IMR-90 (cell line): ENCODE measurements around the gene PDGFD. TPM values are rescaled to one million over a fixed set of nuclear protein-coding genes. Genes with fewer than 3 reads are reported as not detected.

Experiments
- ATAC-seq: fragments of 200-7000 bp; cut with Tn5 transposase; 2 replicates; pipeline ENCODE4 v1.9.1; 2020; ENCODE audit warnings: low read depth, mild to moderate bottlenecking, moderate library complexity
- BruUV-seq: library from RNA; stranded (reverse); fragments of 400-500 nt; replicated peaks from 2 replicates; lab custom pipeline; 2021; lab: Mats Ljungman, UMichigan
- CTCF ChIA-PET: fragments of 300-600 bp; formaldehyde crosslinking; extraction: SDS; loops from one replicate; lab custom pipeline; 2021; ENCODE audit warnings: antibody characterized with exemption; lab: Yijun Ruan, JAX
- POLR2A ChIA-PET: fragments of 300-600 bp; sonication (Branson Sonifier 250); formaldehyde crosslinking; loops from one replicate; lab custom pipeline; 2022; ENCODE audit warnings: antibody characterized with exemption; ENCODE audit not compliant: unreplicated experiment; lab: Charles Lee
- DNase-seq: peaks from one replicate; pipeline ENCODE4 v3.0.0; 2013
- H2AFZ ChIP-seq: replicated peaks from 2 replicates; pipeline ENCODE3; 2013; ENCODE audit warnings: low read length, mild to moderate bottlenecking; ENCODE audit not compliant: poor library complexity
- H2AK5ac ChIP-seq: 2 replicates; pipeline ENCODE4 v1.6.1; 2013; ENCODE audit warnings: low read depth, low read length, inconsistent platforms
- H2AK9ac ChIP-seq: replicated peaks from 2 replicates; pipeline ENCODE3; 2013; ENCODE audit warnings: mild to moderate bottlenecking, low read depth, low read length, moderate library complexity; ENCODE audit not compliant: poor library complexity
- H2BK120ac ChIP-seq: 2 replicates; pipeline ENCODE4 v1.6.1; 2013; ENCODE audit warnings: low read depth, low read length, inconsistent platforms
- H2BK15ac ChIP-seq: 3 replicates; pipeline ENCODE4 v1.6.1; 2013; ENCODE audit warnings: low read depth, low read length, inconsistent platforms
- H2BK20ac ChIP-seq: 2 replicates; pipeline ENCODE4 v1.6.1; 2013; ENCODE audit warnings: low read depth, mild to moderate bottlenecking, inconsistent platforms, low read length, moderate library complexity
- H2BK5ac ChIP-seq: 2 replicates; pipeline ENCODE4 v1.6.1; 2013; ENCODE audit warnings: mild to moderate bottlenecking, low read depth, low read length, inconsistent platforms; ENCODE audit not compliant: poor library complexity, severe bottlenecking
- H3K14ac ChIP-seq: replicated peaks from 2 replicates; pipeline ENCODE4 v1.6.1; 2013; ENCODE audit warnings: low read depth, low read length, inconsistent platforms
- H3K18ac ChIP-seq: 2 replicates; pipeline ENCODE4 v1.6.1; 2013; ENCODE audit warnings: low read depth, low read length, control low read depth
- H3K23ac ChIP-seq: 2 replicates; pipeline ENCODE4 v1.6.1; 2013; ENCODE audit warnings: low read depth, low read length, inconsistent platforms
- H3K27ac ChIP-seq: 2 replicates; pipeline ENCODE4 v1.5.1; 2013; ENCODE audit warnings: mild to moderate bottlenecking, control low read depth, low read length; ENCODE audit not compliant: insufficient read depth
- H3K27me3 ChIP-seq: 2 replicates; pipeline ENCODE4 v1.6.1; 2013; ENCODE audit warnings: low read length; ENCODE audit not compliant: control insufficient read depth, insufficient read depth
- H3K36me3 ChIP-seq: 2 replicates; pipeline ENCODE4 v1.6.1; 2013; ENCODE audit warnings: low read length, mixed read lengths; ENCODE audit not compliant: control insufficient read depth, insufficient read depth
- H3K4ac ChIP-seq: 2 replicates; pipeline ENCODE4 v1.6.1; 2013; ENCODE audit warnings: low read depth, low read length, inconsistent platforms
- H3K4me1 ChIP-seq: 2 replicates; pipeline ENCODE4 v1.6.1; 2013; ENCODE audit warnings: low read length, mixed read lengths; ENCODE audit not compliant: control insufficient read depth, insufficient read depth
- H3K4me2 ChIP-seq: 2 replicates; pipeline ENCODE4 v1.6.1; 2013; ENCODE audit warnings: low read depth, mild to moderate bottlenecking, control low read depth, low read length, moderate library complexity
- H3K4me3 ChIP-seq: 2 replicates; pipeline ENCODE4 v1.5.1; 2013; ENCODE audit warnings: low read depth, mild to moderate bottlenecking, control low read depth, low read length, moderate library complexity; ENCODE audit not compliant: insufficient read depth
- H3K56ac ChIP-seq: 2 replicates; pipeline ENCODE4 v1.6.1; 2013; ENCODE audit warnings: low read length, inconsistent platforms; ENCODE audit not compliant: insufficient read depth; ENCODE audit errors: extremely low read depth
- H3K79me1 ChIP-seq, 2 experiments: 2 replicates each; pipeline ENCODE4 v1.6.1; 2013; ENCODE audit warnings: low read length in 2 of 2, inconsistent platforms in 1 of 2, low read depth in 1 of 2
- H3K9ac ChIP-seq: 2 replicates; pipeline ENCODE4 v1.6.1; 2013; ENCODE audit warnings: low read depth, low read length, control low read depth
- H3K9me1 ChIP-seq: 2 replicates; pipeline ENCODE4 v1.6.1; 2013; ENCODE audit warnings: low read length, inconsistent platforms; ENCODE audit not compliant: insufficient read depth
- H3K9me3 ChIP-seq: 2 replicates; pipeline ENCODE4 v1.6.1; 2013; ENCODE audit warnings: low read length; ENCODE audit not compliant: control insufficient read depth, insufficient read depth
- H4K20me1 ChIP-seq: 2 replicates; pipeline ENCODE4 v1.6.1; 2013; ENCODE audit warnings: low read length, inconsistent platforms; ENCODE audit not compliant: insufficient read depth
- H4K5ac ChIP-seq: 2 replicates; pipeline ENCODE4 v1.6.1; 2013; ENCODE audit warnings: mild to moderate bottlenecking, low read depth, low read length, control low read depth
- H4K8ac ChIP-seq, 2 experiments: 2 replicates each; pipeline ENCODE4 v1.6.1; 2013; ENCODE audit warnings: low read depth in 2 of 2, low read length in 2 of 2, control low read depth in 1 of 2, inconsistent platforms in 1 of 2
- H4K91ac ChIP-seq: 2 replicates; pipeline ENCODE4 v1.6.1; 2013; ENCODE audit warnings: low read depth, low read length, inconsistent platforms; ENCODE audit not compliant: insufficient read depth
- BHLHE40 ChIP-seq: fragments of 150-350 bp; IDR thresholded peaks from 2 replicates; pipeline ENCODE4 v1.6.1; 2016; ENCODE audit warnings: mild to moderate bottlenecking, low read depth, low read length
- CEBPB ChIP-seq: IDR thresholded peaks from 2 replicates; pipeline ENCODE4 v1.6.1; 2012; ENCODE audit warnings: low read depth, low read length, improper control_type of control experiment
- CHD1 ChIP-seq: IDR thresholded peaks from 2 replicates; pipeline ENCODE4 v1.6.1; 2012; ENCODE audit warnings: low read depth, low read length, improper control_type of control experiment
- FOS ChIP-seq: fragments of 150-350 bp; IDR thresholded peaks from 2 replicates; pipeline ENCODE4 v1.6.1; 2016; ENCODE audit warnings: low read depth, low read length
- MAFK ChIP-seq: IDR thresholded peaks from 2 replicates; pipeline ENCODE4 v1.6.1; 2012; ENCODE audit warnings: low read depth, low read length, improper control_type of control experiment
- MAZ ChIP-seq: IDR thresholded peaks from 2 replicates; pipeline ENCODE4 v1.6.1; 2012; ENCODE audit warnings: low read depth, mild to moderate bottlenecking, low read length, improper control_type of control experiment, moderate library complexity, borderline replicate concordance
- MXI1 ChIP-seq: IDR thresholded peaks from 2 replicates; pipeline ENCODE4 v1.6.1; 2012; ENCODE audit warnings: low read depth, mild to moderate bottlenecking, low read length, moderate library complexity, borderline replicate concordance
- NFE2L2 ChIP-seq: fragments of 150-350 bp; IDR thresholded peaks from 2 replicates; pipeline ENCODE4 v1.6.1; 2016; ENCODE audit warnings: low read depth, mild to moderate bottlenecking, low read length
- POLR2A ChIP-seq: IDR thresholded peaks from 2 replicates; pipeline ENCODE4 v1.6.1; 2012; ENCODE audit warnings: mild to moderate bottlenecking, low read depth, low read length
- RAD21 ChIP-seq: IDR thresholded peaks from 2 replicates; pipeline ENCODE4 v1.6.1; 2012; ENCODE audit warnings: low read length, improper control_type of control experiment
- RCOR1 ChIP-seq: IDR thresholded peaks from 2 replicates; pipeline ENCODE4 v1.6.1; 2012; ENCODE audit warnings: mild to moderate bottlenecking, low read length, improper control_type of control experiment; ENCODE audit not compliant: insufficient replicate concordance
- RFX5 ChIP-seq: IDR thresholded peaks from 2 replicates; pipeline ENCODE4 v1.8.0; 2012; ENCODE audit warnings: low read depth, mild to moderate bottlenecking, low read length, moderate library complexity
- SMC3 ChIP-seq: fragments of 150-350 bp; IDR thresholded peaks from 2 replicates; pipeline ENCODE4 v1.6.1; 2016; ENCODE audit warnings: low read depth, mild to moderate bottlenecking, antibody characterized with exemption, low read length, moderate library complexity
- WGBS, 2 experiments: methylation state at CpG; one replicate each; pipeline versions ENCODE4 v1.1.5 to v1.1.7; 2013; ENCODE audit warnings: missing lambda C conversion rate in 2 of 2; ENCODE audit not compliant: insufficient read length in 1 of 2; ENCODE audit errors: extremely low coverage in 2 of 2; 5-methylcytosine and 5-hydroxymethylcytosine counted together
- dilution Hi-C: fragments of 300-500 bp; cut with HindIII; formaldehyde crosslinking; loops from one replicate; pipeline ENCODE4 v1.14.3; 2018; ENCODE audit warnings: low sequenced_read_pairs; ENCODE audit not compliant: unreplicated experiment
- in situ Hi-C: fragments of 300-500 bp; cut with MboI; formaldehyde crosslinking; loops from 3 replicates; pipeline ENCODE4 v1.14.3; 2019; ENCODE audit warnings: low sequenced_read_pairs, inconsistent platforms, mixed read lengths
- intact Hi-C: fragments of 100-400 bp; cut with micrococcal nuclease; formaldehyde crosslinking; loops from 2 replicates; pipeline ENCODE4 v1.10.0; 2022
- polyA plus RNA-seq, 3 experiments: library from polyadenylated mRNA; depleted of rRNA; stranded (reverse); fragments of >200 nt; gene quantifications; 2 replicates each; pipeline ENCODE4 v1.2.3, GENCODE V29; 2012; ENCODE audit warnings: low replicate concordance in 1 of 3
- total RNA-seq: library from RNA; depleted of rRNA; stranded (reverse); fragments of >200 nt; gene quantifications from 2 replicates; pipeline ENCODE4 v1.2.3, GENCODE V29; 2012
- TF ChIP-seq, protein P1 (sequence below): conservative IDR thresholded peaks from 2 replicates; pipeline ENCODE4 v1.5.1; 2012; ENCODE audit warnings: mild to moderate bottlenecking, low read depth, low read length, improper control_type of control experiment
- TF ChIP-seq, protein P2 (sequence below): fragments of 150-350 bp; IDR thresholded peaks from 2 replicates; pipeline ENCODE4 v1.6.1; 2016; ENCODE audit warnings: low read depth, mild to moderate bottlenecking, low read length, moderate library complexity, borderline replicate concordance
- TF ChIP-seq, protein P3 (sequence below): fragments of 150-350 bp; IDR thresholded peaks from 2 replicates; pipeline ENCODE4 v1.6.1; 2017; ENCODE audit warnings: mild to moderate bottlenecking, antibody characterized with exemption, low read length, low read depth

Gene PDGFD
- total and polyA plus RNA-seq, 2 of the 4 experiments (the other 2 are of a cell fraction), result 2.1 to 3.0 TPM

DNA sequence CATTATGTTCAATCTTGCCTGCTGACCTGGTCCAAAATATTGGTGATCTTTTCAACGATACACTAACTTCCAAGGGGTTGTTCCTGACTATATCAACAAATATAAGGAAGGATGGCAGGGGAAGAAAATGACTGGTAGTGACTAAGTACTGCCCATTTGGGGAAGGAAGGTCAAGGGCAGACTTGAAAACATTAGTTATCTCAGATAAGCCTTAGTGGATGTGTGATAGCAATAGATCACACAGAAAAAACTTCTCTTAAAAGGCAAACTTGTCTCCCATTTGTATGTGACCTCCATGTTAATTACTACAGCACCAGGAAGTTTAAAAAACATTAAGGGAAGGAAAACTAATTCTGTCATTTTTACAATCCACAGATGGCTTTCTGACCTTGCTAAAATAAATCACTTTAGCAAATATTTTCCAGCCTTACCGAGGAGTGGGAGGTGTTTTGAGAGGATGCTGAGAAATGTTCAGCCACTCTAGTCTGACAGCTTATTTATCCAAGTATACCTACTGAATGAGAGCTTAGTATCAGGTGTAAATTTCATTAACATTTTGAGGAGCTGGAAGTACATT lies 215.7 kb downstream of the PDGFD start:
- intact Hi-C loops, result loop anchor here (10.0 kb wide), 1 partner anchor 1287 kb away; no protein-coding TSS in a partner anchor
- peak overlapping the region; percentile 48; the same call in 1 of the 2 replicates for H4K5ac ChIP-seq
- ChIA-PET CTCF (interaction anchor here (1.7 kb wide), 1 partner anchor 266 kb away, joined by 4 read pairs; no protein-coding TSS in a partner anchor), POLR2A (no interaction called here)
- H2AK9ac ChIP-seq, result no peak overlapping the region
- H2AFZ ChIP-seq, result no peak overlapping the region
- no peaks in the 10 kb centered on the region for H4K20me1 ChIP-seq
- TF ChIP-seq BHLHE40, result no peak
- no peak for TF ChIP-seq CEBPB
- TF ChIP-seq POLR2A, result no peak
- TF ChIP-seq NFE2L2, result no peak
- TF ChIP-seq MAFK, result no peak
- TF ChIP-seq CHD1, result no peak
- no peak for TF ChIP-seq RCOR1
- TF ChIP-seq, protein P1, sequence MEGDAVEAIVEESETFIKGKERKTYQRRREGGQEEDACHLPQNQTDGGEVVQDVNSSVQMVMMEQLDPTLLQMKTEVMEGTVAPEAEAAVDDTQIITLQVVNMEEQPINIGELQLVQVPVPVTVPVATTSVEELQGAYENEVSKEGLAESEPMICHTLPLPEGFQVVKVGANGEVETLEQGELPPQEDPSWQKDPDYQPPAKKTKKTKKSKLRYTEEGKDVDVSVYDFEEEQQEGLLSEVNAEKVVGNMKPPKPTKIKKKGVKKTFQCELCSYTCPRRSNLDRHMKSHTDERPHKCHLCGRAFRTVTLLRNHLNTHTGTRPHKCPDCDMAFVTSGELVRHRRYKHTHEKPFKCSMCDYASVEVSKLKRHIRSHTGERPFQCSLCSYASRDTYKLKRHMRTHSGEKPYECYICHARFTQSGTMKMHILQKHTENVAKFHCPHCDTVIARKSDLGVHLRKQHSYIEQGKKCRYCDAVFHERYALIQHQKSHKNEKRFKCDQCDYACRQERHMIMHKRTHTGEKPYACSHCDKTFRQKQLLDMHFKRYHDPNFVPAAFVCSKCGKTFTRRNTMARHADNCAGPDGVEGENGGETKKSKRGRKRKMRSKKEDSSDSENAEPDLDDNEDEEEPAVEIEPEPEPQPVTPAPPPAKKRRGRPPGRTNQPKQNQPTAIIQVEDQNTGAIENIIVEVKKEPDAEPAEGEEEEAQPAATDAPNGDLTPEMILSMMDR, result no peak
- TF ChIP-seq RAD21, result no peak
- TF ChIP-seq, protein P2, sequence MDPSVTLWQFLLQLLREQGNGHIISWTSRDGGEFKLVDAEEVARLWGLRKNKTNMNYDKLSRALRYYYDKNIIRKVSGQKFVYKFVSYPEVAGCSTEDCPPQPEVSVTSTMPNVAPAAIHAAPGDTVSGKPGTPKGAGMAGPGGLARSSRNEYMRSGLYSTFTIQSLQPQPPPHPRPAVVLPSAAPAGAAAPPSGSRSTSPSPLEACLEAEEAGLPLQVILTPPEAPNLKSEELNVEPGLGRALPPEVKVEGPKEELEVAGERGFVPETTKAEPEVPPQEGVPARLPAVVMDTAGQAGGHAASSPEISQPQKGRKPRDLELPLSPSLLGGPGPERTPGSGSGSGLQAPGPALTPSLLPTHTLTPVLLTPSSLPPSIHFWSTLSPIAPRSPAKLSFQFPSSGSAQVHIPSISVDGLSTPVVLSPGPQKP, result no peak
- TF ChIP-seq RFX5, result no peak
- TF ChIP-seq SMC3, result no peak
- TF ChIP-seq FOS, result no peak
- no peak for TF ChIP-seq MAZ
- TF ChIP-seq, protein P3, sequence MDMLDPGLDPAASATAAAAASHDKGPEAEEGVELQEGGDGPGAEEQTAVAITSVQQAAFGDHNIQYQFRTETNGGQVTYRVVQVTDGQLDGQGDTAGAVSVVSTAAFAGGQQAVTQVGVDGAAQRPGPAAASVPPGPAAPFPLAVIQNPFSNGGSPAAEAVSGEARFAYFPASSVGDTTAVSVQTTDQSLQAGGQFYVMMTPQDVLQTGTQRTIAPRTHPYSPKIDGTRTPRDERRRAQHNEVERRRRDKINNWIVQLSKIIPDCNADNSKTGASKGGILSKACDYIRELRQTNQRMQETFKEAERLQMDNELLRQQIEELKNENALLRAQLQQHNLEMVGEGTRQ, result no peak
- no peak for TF ChIP-seq MXI1
- no peak overlapping the region for H3K4me2 ChIP-seq
- H2AK5ac ChIP-seq, result no peak overlapping the region; the same call in 1 of the 2 replicates
- H3K4ac ChIP-seq, result no peak overlapping the region
- no peak overlapping the region for H4K8ac ChIP-seq
- H2BK15ac ChIP-seq, result no peak overlapping the region; the same call in 2 of the 3 replicates
- H3K9me1 ChIP-seq, result peaks cover 12% of the 10 kb centered on the region
- dilution Hi-C loops, result no loop called here
- no peak overlapping the region for H3K23ac ChIP-seq
- peak overlapping the region; percentile 25 for H2BK5ac ChIP-seq
- no TSS peak for BruUV-seq
- peaks cover 5% of the 10 kb centered on the region for H3K4me1 ChIP-seq
- DNase-seq (no peak), ATAC-seq (no peak)
- H2BK20ac ChIP-seq, result no peak overlapping the region
- H2BK120ac ChIP-seq, result no peak overlapping the region
- H3K36me3 ChIP-seq, result no peaks in the 10 kb centered on the region
- H3K4me3 ChIP-seq, result no peak overlapping the region
- in situ Hi-C loops, result no loop called here
- H3K18ac ChIP-seq, result 0 out of 2 replicates have a peak overlapping the region, but pooled peaks have one; percentile 41
- no peaks in the 10 kb centered on the region for H3K27me3 ChIP-seq
- H3K9ac ChIP-seq, result no peak overlapping the region
- peak overlapping the region; percentile 50; the same call in 1 of the 2 replicates for H3K14ac ChIP-seq
- no peaks in the 10 kb centered on the region for H3K79me1 ChIP-seq
- H4K91ac ChIP-seq, result peak overlapping the region; percentile 27; the same call in 1 of the 2 replicates
- WGBS, 2 experiments, result no CpG with 5 or more reads among the region's 2 CpGs
- H3K56ac ChIP-seq, result no peak overlapping the region
- no peaks in the 10 kb centered on the region for H3K9me3 ChIP-seq
- no peak overlapping the region for H3K27ac ChIP-seq
